Measurements from ENCODE around the gene SYTL1.

SYTL1 gene

GRCh38 chr1:27395441-27396195, 53.8 kb downstream of the SYTL1 start:
- Histone ChIP-seq H4K91ac (ENCODE audit: low read length) (no peak overlapping the region), H2AK5ac (ENCODE audit: low read length, severe bottlenecking) (peak overlapping the region; percentile 77), H3K27ac (ENCODE audit: low read length, poor library complexity, severe bottlenecking) (no peak overlapping the region), H3K4me1 (ENCODE audit: control insufficient read depth, insufficient read depth, low read depth, low read length) (peaks cover 33% of the 10 kb centered on the region), H3K9me3 (ENCODE audit: control insufficient read depth, low read length) (no peaks in the 10 kb centered on the region), H3K4me2 (ENCODE audit: low read length, poor library complexity, severe bottlenecking) (no peak overlapping the region), H3K14ac (ENCODE audit: low read length in 2 of 2) (no peak overlapping the region), H3K9ac (ENCODE audit: low read length) (peak overlapping the region; percentile 75), H3K27me3 (ENCODE audit: control insufficient read depth in 1 of 2, insufficient read depth in 1 of 2, low read length in 2 of 2) (peaks cover 0 to 11% of the 10 kb centered on the region in 2 experiments), H4K8ac (ENCODE audit: low read length) (peak overlapping the region; percentile 12), H3K4me3 (ENCODE audit: insufficient read depth in 1 of 2, low read depth in 1 of 2, low read length in 2 of 2) (no peak overlapping the region), H3K4ac (ENCODE audit: low read depth in 1 of 2, low read length in 2 of 2) (no peak overlapping the region), H2AFZ (ENCODE audit: low read depth, low read length) (no peak overlapping the region), H3K23ac (ENCODE audit: low read length in 2 of 2) (no peak overlapping the region), H2BK120ac (ENCODE audit: low read depth, low read length) (no peak overlapping the region), H2BK12ac (ENCODE audit: low read length in 2 of 2) (peak overlapping the region in 1 of 2 experiments; percentile 33), H3K36me3 (ENCODE audit: control insufficient read depth in 1 of 2, insufficient read depth in 2 of 2, low read depth in 1 of 2, low read length in 2 of 2) (peaks cover 0 to 6% of the 10 kb centered on the region in 2 experiments), H2BK15ac (ENCODE audit: low read depth, poor library complexity, severe bottlenecking) (no peak overlapping the region), H2BK5ac (ENCODE audit: low read depth, low read length, poor library complexity, severe bottlenecking) (no peak overlapping the region), H3K18ac (ENCODE audit: low read depth in 1 of 2, low read length in 2 of 2) (peak overlapping the region in 1 of 2 experiments; percentile 46), H3K79me1 (replicated peaks; ENCODE audit: low read length, poor library complexity, severe bottlenecking) (peaks cover 10% of the 10 kb centered on the region)
- WGBS = 2% methylated on average over 6 of the region's 10 CpGs
- DNase-seq = peak; percentile 59

DNA sequence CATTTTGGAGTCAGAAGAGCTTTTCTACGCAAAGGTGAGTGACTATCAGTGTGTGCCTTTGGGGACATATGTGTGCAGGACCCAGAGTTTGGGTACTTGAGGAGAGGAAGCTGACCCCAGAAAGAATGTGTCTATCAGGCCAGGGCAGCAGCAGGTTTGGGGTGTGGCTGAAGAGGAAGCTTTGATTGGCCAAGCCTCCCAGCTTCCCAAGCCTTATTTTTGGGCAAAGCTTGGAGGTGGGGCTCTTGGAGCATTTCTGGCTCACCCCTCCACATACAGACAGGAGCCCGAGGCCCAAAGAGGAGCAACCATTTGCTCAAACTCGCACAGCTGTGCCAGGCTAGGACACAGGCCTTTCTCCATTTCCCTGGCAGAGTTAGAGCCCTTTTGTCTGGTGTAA, 55.3 kb downstream of the SYTL1 start:
- peaks cover 6% of the 10 kb centered on the region in 2 experiments for H3K36me3 ChIP-seq (ENCODE audit: control insufficient read depth in 1 of 2, insufficient read depth in 2 of 2, low read depth in 1 of 2, low read length in 2 of 2)
- no peak overlapping the region for H3K18ac ChIP-seq (ENCODE audit: low read depth in 1 of 2, low read length in 2 of 2)
- H3K4me2 ChIP-seq (ENCODE audit: low read length, poor library complexity, severe bottlenecking) = no peak overlapping the region
- H3K79me1 ChIP-seq (replicated peaks; ENCODE audit: low read length, poor library complexity, severe bottlenecking) = peaks cover 10% of the 10 kb centered on the region
- H3K27ac ChIP-seq (ENCODE audit: low read length, poor library complexity, severe bottlenecking) = no peak overlapping the region
- 95% methylated on average over 3 of the region's 3 CpGs for WGBS
- no peak overlapping the region for H2BK15ac ChIP-seq (ENCODE audit: low read depth, poor library complexity, severe bottlenecking)
- no peak overlapping the region for H3K23ac ChIP-seq (ENCODE audit: low read length in 2 of 2)
- no peak overlapping the region for H2BK12ac ChIP-seq (ENCODE audit: low read length in 2 of 2)
- no peak overlapping the region for H4K8ac ChIP-seq (ENCODE audit: low read length)
- no peak overlapping the region for H4K91ac ChIP-seq (ENCODE audit: low read length)
- H3K14ac ChIP-seq (ENCODE audit: low read length in 2 of 2) = no peak overlapping the region
- H2BK120ac ChIP-seq (ENCODE audit: low read depth, low read length) = no peak overlapping the region
- no peak overlapping the region for H3K9ac ChIP-seq (ENCODE audit: low read length)
- no peak overlapping the region for H2AK5ac ChIP-seq (ENCODE audit: low read length, severe bottlenecking)
- no peak overlapping the region for H3K4ac ChIP-seq (ENCODE audit: low read depth in 1 of 2, low read length in 2 of 2)
- peaks cover 0 to 3% of the 10 kb centered on the region in 2 experiments for H3K27me3 ChIP-seq (ENCODE audit: control insufficient read depth in 1 of 2, insufficient read depth in 1 of 2, low read length in 2 of 2)
- no peak overlapping the region for H3K4me3 ChIP-seq (ENCODE audit: insufficient read depth in 1 of 2, low read depth in 1 of 2, low read length in 2 of 2)
- H3K4me1 ChIP-seq (ENCODE audit: control insufficient read depth, insufficient read depth, low read depth, low read length) = peaks cover 33% of the 10 kb centered on the region
- H2AFZ ChIP-seq (ENCODE audit: low read depth, low read length) = no peak overlapping the region
- DNase-seq = no peak
- no peak overlapping the region for H2BK5ac ChIP-seq (ENCODE audit: low read depth, low read length, poor library complexity, severe bottlenecking)
- H3K9me3 ChIP-seq (ENCODE audit: control insufficient read depth, low read length) = no peaks in the 10 kb centered on the region

DNA sequence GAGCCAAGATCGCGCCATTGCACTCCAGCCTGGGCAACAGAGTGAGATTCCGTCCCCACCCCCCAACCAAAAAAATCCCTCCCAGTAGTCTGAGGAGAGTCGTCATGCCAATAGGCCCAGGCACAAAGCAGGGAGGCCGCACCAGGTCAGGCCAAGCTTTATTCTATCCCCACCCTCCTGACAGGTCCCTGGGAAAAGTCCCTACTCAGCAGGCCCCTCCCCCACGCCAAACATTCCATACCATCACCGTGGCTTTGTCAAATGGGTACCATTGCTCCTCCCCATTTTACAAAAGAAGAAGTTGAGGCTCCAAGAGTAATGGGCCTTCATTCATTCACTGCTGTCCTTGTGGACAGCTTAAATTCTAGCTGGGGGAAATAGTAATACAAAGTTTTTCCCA, 55.9 kb downstream of the SYTL1 start:
- Histone ChIP-seq H3K4ac (ENCODE audit: low read depth in 1 of 2, low read length in 2 of 2) (no peak overlapping the region), H2BK15ac (ENCODE audit: low read depth, poor library complexity, severe bottlenecking) (no peak overlapping the region), H2AFZ (ENCODE audit: low read depth, low read length) (no peak overlapping the region), H4K8ac (ENCODE audit: low read length) (peak overlapping the region; percentile 14), H3K36me3 (ENCODE audit: control insufficient read depth in 1 of 2, insufficient read depth in 2 of 2, low read depth in 1 of 2, low read length in 2 of 2) (peaks cover 6% of the 10 kb centered on the region in 2 experiments), H3K18ac (ENCODE audit: low read depth in 1 of 2, low read length in 2 of 2) (no peak overlapping the region), H3K79me1 (replicated peaks; ENCODE audit: low read length, poor library complexity, severe bottlenecking) (peaks cover 9% of the 10 kb centered on the region), H2BK12ac (ENCODE audit: low read length in 2 of 2) (no peak overlapping the region), H3K27me3 (ENCODE audit: control insufficient read depth in 1 of 2, insufficient read depth in 1 of 2, low read length in 2 of 2) (peaks cover 0 to 3% of the 10 kb centered on the region in 2 experiments), H3K4me3 (ENCODE audit: insufficient read depth in 1 of 2, low read depth in 1 of 2, low read length in 2 of 2) (no peak overlapping the region), H3K23ac (ENCODE audit: low read length in 2 of 2) (no peak overlapping the region), H2AK5ac (ENCODE audit: low read length, severe bottlenecking) (peak overlapping the region; percentile 4), H4K91ac (ENCODE audit: low read length) (no peak overlapping the region), H2BK120ac (ENCODE audit: low read depth, low read length) (no peak overlapping the region), H3K4me2 (ENCODE audit: low read length, poor library complexity, severe bottlenecking) (no peak overlapping the region), H3K14ac (ENCODE audit: low read length in 2 of 2) (no peak overlapping the region), H3K9me3 (ENCODE audit: control insufficient read depth, low read length) (no peaks in the 10 kb centered on the region), H3K27ac (ENCODE audit: low read length, poor library complexity, severe bottlenecking) (no peak overlapping the region), H2BK5ac (ENCODE audit: low read depth, low read length, poor library complexity, severe bottlenecking) (no peak overlapping the region), H3K9ac (ENCODE audit: low read length) (no peak overlapping the region), H3K4me1 (ENCODE audit: control insufficient read depth, insufficient read depth, low read depth, low read length) (peaks cover 36% of the 10 kb centered on the region)
- 87% methylated on average over 7 of the region's 7 CpGs for WGBS
- no peak for DNase-seq

DNA sequence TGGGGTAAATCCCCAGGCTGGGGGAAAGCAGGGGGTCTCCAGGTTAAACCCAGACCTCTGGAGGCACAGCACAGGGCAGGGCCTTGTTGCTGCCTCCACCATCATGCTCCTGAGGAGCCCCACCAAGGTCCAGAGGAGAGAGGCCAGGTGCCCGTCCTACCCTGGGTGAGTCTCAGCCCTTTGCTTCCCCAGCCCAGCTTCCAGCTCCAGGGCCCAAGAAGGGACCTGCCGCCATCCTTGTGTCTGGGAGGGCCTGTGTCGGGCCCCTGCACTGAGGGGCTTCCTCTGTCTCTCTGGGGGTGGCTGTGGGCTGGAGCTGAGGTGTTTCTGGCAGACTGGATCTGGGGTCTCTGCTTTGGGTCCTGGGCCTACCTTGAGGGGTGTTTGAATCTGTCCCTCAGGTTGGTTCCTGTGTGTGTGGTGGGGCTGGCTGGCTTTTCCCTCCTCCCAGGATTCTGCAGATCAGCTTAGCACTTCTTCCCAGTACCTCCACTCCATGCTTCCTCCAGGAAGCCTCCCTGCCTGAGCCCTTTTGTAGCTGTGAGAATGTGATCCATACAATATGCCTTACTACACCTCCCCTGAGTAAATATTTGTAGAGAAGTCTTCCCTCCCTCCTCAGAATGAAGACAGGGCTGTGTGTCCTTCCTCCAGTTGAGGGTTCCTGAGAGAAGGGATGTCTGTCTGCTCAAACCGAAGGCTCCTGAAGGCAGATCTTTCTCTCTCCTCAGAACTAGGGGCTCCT, 56.8 kb downstream of the SYTL1 start:
- Histone ChIP-seq H2AFZ (ENCODE audit: low read depth, low read length) (no peak overlapping the region), H2BK120ac (ENCODE audit: low read depth, low read length) (no peak overlapping the region), H3K4me3 (ENCODE audit: insufficient read depth in 1 of 2, low read depth in 1 of 2, low read length in 2 of 2) (no peak overlapping the region), H3K9me3 (ENCODE audit: control insufficient read depth, low read length) (no peaks in the 10 kb centered on the region), H3K18ac (ENCODE audit: low read depth in 1 of 2, low read length in 2 of 2) (no peak overlapping the region), H4K8ac (ENCODE audit: low read length) (no peak overlapping the region), H2AK5ac (ENCODE audit: low read length, severe bottlenecking) (no peak overlapping the region), H3K9ac (ENCODE audit: low read length) (peak overlapping the region; percentile 66), H3K23ac (ENCODE audit: low read length in 2 of 2) (no peak overlapping the region), H3K79me1 (replicated peaks; ENCODE audit: low read length, poor library complexity, severe bottlenecking) (peaks cover 6% of the 10 kb centered on the region), H3K27me3 (ENCODE audit: control insufficient read depth in 1 of 2, insufficient read depth in 1 of 2, low read length in 2 of 2) (peaks cover 0 to 3% of the 10 kb centered on the region in 2 experiments), H2BK5ac (ENCODE audit: low read depth, low read length, poor library complexity, severe bottlenecking) (no peak overlapping the region), H3K4me2 (ENCODE audit: low read length, poor library complexity, severe bottlenecking) (no peak overlapping the region), H2BK15ac (ENCODE audit: low read depth, poor library complexity, severe bottlenecking) (peak overlapping the region; percentile 82), H3K36me3 (ENCODE audit: control insufficient read depth in 1 of 2, insufficient read depth in 2 of 2, low read depth in 1 of 2, low read length in 2 of 2) (peaks cover 6 to 11% of the 10 kb centered on the region in 2 experiments), H3K14ac (ENCODE audit: low read length in 2 of 2) (no peak overlapping the region), H4K91ac (ENCODE audit: low read length) (no peak overlapping the region), H3K27ac (ENCODE audit: low read length, poor library complexity, severe bottlenecking) (no peak overlapping the region), H2BK12ac (ENCODE audit: low read length in 2 of 2) (no peak overlapping the region), H3K4ac (ENCODE audit: low read depth in 1 of 2, low read length in 2 of 2) (no peak overlapping the region), H3K4me1 (ENCODE audit: control insufficient read depth, insufficient read depth, low read depth, low read length) (peaks cover 37% of the 10 kb centered on the region)
- 89% methylated on average over 4 of the region's 4 CpGs for WGBS
- no peak for DNase-seq
